Left lung (tissue), 10 donors: Measurements from ENCODE around the gene MIEN1. TPM values are rescaled to one million over a fixed set of nuclear protein-coding genes. Genes with fewer than 3 reads are reported as not detected.

ENCODE experiments used
- ATAC-seq: fragments of 200-7000 bp; cut with Tn5 transposase; one replicate; pipeline ENCODE4 v1.9.1; 2020; ENCODE audit warnings: moderate library complexity
- DNase-seq, 4 donors: peaks; one replicate each; pipeline ENCODE4 v3.0.0-alpha.2; 2013 to 2020
- H3K27ac ChIP-seq, 2 donors: fragments of 200-600 bp; sonication (generic) in 1 of 2; one replicate each; pipeline versions ENCODE4 v1.5.0 to v1.8.0; 2020 to 2021
- H3K27me3 ChIP-seq, 2 donors: fragments of 200-600 bp; sonication (generic) in 1 of 2; one replicate each; pipeline versions ENCODE4 v1.5.0 to v1.8.0; 2020 to 2021
- H3K36me3 ChIP-seq, 2 donors: fragments of 200-600 bp; sonication (generic) in 1 of 2; one replicate each; pipeline versions ENCODE4 v1.5.0 to v1.8.0; 2020 to 2021
- H3K4me1 ChIP-seq, 2 donors: fragments of 200-600 bp; one replicate each; pipeline ENCODE4 v1.8.0; 2021
- H3K4me3 ChIP-seq, 2 donors: fragments of 200-600 bp; sonication (generic) in 1 of 2; one replicate each; pipeline versions ENCODE4 v1.5.0 to v1.8.0; 2020 to 2021; ENCODE audit warnings: mild to moderate bottlenecking in 1 of 2
- H3K9me3 ChIP-seq, 2 donors: fragments of 200-600 bp; sonication (generic) in 1 of 2; one replicate each; pipeline versions ENCODE4 v1.5.0 to v1.8.0; 2020 to 2021
- CTCF ChIP-seq, 2 donors: fragments of 200-600 bp; sonication (generic) in 1 of 2; IDR thresholded peaks; one replicate each; pipeline versions ENCODE4 v1.5.0 to v1.8.0; 2021; ENCODE audit warnings: antibody characterized with exemption in 2 of 2
- intact Hi-C, 2 donors: fragments of 100-400 bp; cut with DNase I; formaldehyde crosslinking; loops; one replicate each; pipeline versions ENCODE4 v1.11.2 to v1.14.2; 2022
- polyA plus RNA-seq, 6 donors: library from polyadenylated mRNA; unstranded; fragments of 120-200 nt; gene quantifications; one replicate each; pipeline ENCODE4 v1.2.1, GENCODE V29; 2013; ENCODE audit not compliant: insufficient read length in 6 of 6
- total RNA-seq, 2 donors: library from RNA; stranded (reverse); fragmentation: NEBNext Ultra II Directional; extraction: Animal tissue kit (Norgen Biotek cat#: 25700); gene quantifications; one replicate each; pipeline ENCODE4 v1.2.1, GENCODE V29; 2021
- donor health status: DM: no; HTN: yes; CAD: no.
- donor health status: DM: no; HTN: no; CAD: no.

MIEN1 gene
- total and polyA plus RNA-seq, 8 donors: 18.8 to 57.9 (median 25.5) TPM

- TF ChIP-seq CTCF (IDR thresholded peaks at IDR 0.05): no peak
- Histone ChIP-seq H3K27me3 (peaks cover 0 to 8% of the 10 kb centered on the region in 2 donors), H3K27ac (no peak overlapping the region), H3K9me3 (no peaks in the 10 kb centered on the region), H3K4me3 (no peak overlapping the region), H3K4me1 (peaks cover 0 to 8% of the 10 kb centered on the region in 2 donors), H3K36me3 (no peaks in the 10 kb centered on the region)
- no peak for DNase-seq
- no peak for ATAC-seq
- intact Hi-C loops: no loop called here
These were observed 31.6 kb upstream of the MIEN1 start for GRCh38 chr17:39761861-39762496.

- Histone ChIP-seq H3K4me1 (peaks cover 0 to 15% of the 10 kb centered on the region in 2 donors), H3K9me3 (no peaks in the 10 kb centered on the region), H3K4me3 (no peak overlapping the region), H3K27me3 (peaks cover 0 to 8% of the 10 kb centered on the region in 2 donors), H3K27ac (no peak overlapping the region), H3K36me3 (no peaks in the 10 kb centered on the region)
- TF ChIP-seq CTCF (IDR thresholded peaks at IDR 0.05): no peak
- DNase-seq (no peak), ATAC-seq (no peak)
- intact Hi-C loops: no loop called here
These were observed 28.9 kb upstream of the MIEN1 start for GRCh38 chr17:39759204-39759603.

- intact Hi-C loops: no loop called here
- no peak for TF ChIP-seq CTCF (IDR thresholded peaks at IDR 0.05)
- no peaks in the 10 kb centered on the region for H3K36me3 ChIP-seq
- no peak for DNase-seq
- peaks cover 0 to 20% of the 10 kb centered on the region in 2 donors for H3K4me1 ChIP-seq
- no peak overlapping the region for H3K27ac ChIP-seq
- peaks cover 0 to 8% of the 10 kb centered on the region in 2 donors for H3K27me3 ChIP-seq
- no peaks in the 10 kb centered on the region for H3K9me3 ChIP-seq
- ATAC-seq: no peak
- no peak overlapping the region for H3K4me3 ChIP-seq
These were observed 27.9 kb upstream of the MIEN1 start for GRCh38 chr17:39757931-39758873.

- TF ChIP-seq CTCF (IDR thresholded peaks at IDR 0.05): no peak
- H3K27me3 ChIP-seq: peaks cover 0 to 8% of the 10 kb centered on the region in 2 donors
- H3K27ac ChIP-seq: no peak overlapping the region
- no peaks in the 10 kb centered on the region for H3K9me3 ChIP-seq
- no peaks in the 10 kb centered on the region for H3K36me3 ChIP-seq
- H3K4me3 ChIP-seq: no peak overlapping the region
- intact Hi-C loops: no loop called here
- DNase-seq (no peak), ATAC-seq (no peak)
- peaks cover 0 to 23% of the 10 kb centered on the region in 2 donors for H3K4me1 ChIP-seq
These were observed 26.9 kb upstream of the MIEN1 start for GRCh38 chr17:39757176-39757662.
